Measurements from ENCODE around the gene FUT9. TPM values are rescaled to one million over a fixed set of nuclear protein-coding genes. Genes with fewer than 3 reads are reported as not detected.

Gene FUT9
- total RNA-seq, 4 donors from 2014 or later, result 0.07 TPM; not detected in 3

DNA sequence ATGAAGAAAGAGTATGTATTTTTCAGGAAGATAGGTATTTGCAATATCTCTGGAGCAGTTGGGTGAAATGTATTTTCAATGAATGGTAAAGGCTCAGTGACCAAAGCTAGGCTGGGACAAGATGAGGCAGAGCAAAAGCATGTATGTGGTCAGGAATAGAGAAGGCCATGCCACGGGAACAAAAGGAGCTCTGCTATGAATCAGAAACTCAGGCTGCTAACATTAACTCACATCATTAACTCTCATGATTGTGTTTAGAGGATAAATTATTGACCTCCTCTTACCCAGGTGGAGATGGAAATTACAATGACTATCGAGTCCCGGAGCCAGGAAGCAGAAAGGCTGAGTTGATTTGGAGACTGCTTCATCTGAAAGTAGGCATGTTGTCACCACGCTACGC, 220.2 kb downstream of the FUT9 start:
- intact Hi-C loops (cut with DNase I; ENCODE audit: low total_unique reads), result no loop called here
- DNase-seq, result no peak
- no peak overlapping the region for H3K27ac ChIP-seq
- no peaks in the 10 kb centered on the region for H3K9me3 ChIP-seq
- TF ChIP-seq, protein P1, sequence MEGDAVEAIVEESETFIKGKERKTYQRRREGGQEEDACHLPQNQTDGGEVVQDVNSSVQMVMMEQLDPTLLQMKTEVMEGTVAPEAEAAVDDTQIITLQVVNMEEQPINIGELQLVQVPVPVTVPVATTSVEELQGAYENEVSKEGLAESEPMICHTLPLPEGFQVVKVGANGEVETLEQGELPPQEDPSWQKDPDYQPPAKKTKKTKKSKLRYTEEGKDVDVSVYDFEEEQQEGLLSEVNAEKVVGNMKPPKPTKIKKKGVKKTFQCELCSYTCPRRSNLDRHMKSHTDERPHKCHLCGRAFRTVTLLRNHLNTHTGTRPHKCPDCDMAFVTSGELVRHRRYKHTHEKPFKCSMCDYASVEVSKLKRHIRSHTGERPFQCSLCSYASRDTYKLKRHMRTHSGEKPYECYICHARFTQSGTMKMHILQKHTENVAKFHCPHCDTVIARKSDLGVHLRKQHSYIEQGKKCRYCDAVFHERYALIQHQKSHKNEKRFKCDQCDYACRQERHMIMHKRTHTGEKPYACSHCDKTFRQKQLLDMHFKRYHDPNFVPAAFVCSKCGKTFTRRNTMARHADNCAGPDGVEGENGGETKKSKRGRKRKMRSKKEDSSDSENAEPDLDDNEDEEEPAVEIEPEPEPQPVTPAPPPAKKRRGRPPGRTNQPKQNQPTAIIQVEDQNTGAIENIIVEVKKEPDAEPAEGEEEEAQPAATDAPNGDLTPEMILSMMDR (IDR thresholded peaks at IDR 0.05), result no peak
- no peak for TF ChIP-seq POLR2A (IDR thresholded peaks at IDR 0.05)
- no peak overlapping the region for H3K4me3 ChIP-seq
- no peaks in the 10 kb centered on the region for H3K4me1 ChIP-seq
- no peaks in the 10 kb centered on the region for H3K36me3 ChIP-seq
- no peaks in the 10 kb centered on the region for H3K27me3 ChIP-seq

DNA sequence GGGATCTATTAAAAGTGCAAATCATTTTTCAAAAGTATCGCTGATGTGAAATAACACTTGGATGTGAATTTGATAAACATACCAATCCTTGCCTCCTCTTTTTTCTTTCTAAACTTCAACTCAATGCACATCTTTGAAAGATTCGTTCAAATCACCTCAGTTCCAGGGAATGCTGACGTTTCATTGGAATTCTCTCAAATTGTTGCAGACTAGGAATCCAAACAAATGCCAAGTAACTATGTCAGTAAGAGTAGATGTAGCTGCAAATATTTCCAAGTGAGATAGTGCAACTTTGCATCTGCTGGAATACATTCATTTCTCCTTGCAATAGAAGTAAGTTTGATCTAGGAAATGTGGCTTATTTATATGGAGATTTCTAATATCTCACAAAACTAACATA, 220.7 kb downstream of the FUT9 start:
- H3K4me3 ChIP-seq, result no peak overlapping the region

DNA sequence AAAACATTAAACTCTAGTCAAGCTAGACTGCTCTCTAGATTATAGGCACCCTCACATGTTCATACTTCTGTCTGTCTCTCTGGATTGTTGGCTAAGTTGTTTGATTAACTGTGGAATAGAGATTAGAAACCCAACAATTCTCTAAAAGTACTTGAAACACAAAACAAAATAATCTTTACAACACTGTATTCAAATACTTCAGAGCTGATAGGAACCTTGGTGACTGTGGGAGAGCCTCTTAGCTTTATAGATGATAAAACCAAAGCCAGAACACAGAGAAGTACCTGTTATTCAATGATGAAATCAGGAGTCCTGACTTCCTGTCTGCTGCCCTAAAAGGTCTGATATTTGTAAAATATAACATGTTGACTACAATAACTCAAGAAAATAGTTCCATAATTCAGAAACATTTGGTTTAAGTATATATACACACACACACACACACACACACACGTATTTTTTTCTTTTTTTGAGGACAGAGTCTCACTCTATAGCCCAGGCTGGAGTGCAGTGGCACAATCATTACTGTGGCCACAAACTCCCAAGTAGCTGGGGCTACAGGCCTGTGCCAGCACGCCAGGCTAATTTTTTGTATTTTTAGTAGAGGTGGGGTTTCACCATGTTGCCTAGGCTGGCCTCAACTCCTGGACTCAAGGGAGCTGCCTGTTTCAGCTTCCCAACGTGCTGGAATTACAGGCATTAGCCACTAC, 222.0 kb downstream of the FUT9 start:
- Histone ChIP-seq H3K4me1 (no peaks in the 10 kb centered on the region), H3K27me3 (no peaks in the 10 kb centered on the region), H3K36me3 (no peaks in the 10 kb centered on the region), H3K9me3 (no peaks in the 10 kb centered on the region), H3K4me3 (no peak overlapping the region), H3K27ac (no peak overlapping the region)
- intact Hi-C loops (cut with DNase I; ENCODE audit: low total_unique reads), result no loop called here
- TF ChIP-seq, protein P1 (IDR thresholded peaks at IDR 0.05), result no peak
- TF ChIP-seq POLR2A (IDR thresholded peaks at IDR 0.05), result no peak
- no peak for DNase-seq

More for the DNA sequence above, 220.7 kb downstream of the FUT9 start:
- H3K36me3 ChIP-seq, result no peaks in the 10 kb centered on the region
- H3K27ac ChIP-seq, result no peak overlapping the region
- intact Hi-C loops (cut with DNase I; ENCODE audit: low total_unique reads), result no loop called here
- DNase-seq, result no peak
- H3K27me3 ChIP-seq, result no peaks in the 10 kb centered on the region
- no peaks in the 10 kb centered on the region for H3K4me1 ChIP-seq
- H3K9me3 ChIP-seq, result no peaks in the 10 kb centered on the region
- TF ChIP-seq, protein P1 (IDR thresholded peaks at IDR 0.05), result no peak
- TF ChIP-seq POLR2A (IDR thresholded peaks at IDR 0.05), result no peak

DNA sequence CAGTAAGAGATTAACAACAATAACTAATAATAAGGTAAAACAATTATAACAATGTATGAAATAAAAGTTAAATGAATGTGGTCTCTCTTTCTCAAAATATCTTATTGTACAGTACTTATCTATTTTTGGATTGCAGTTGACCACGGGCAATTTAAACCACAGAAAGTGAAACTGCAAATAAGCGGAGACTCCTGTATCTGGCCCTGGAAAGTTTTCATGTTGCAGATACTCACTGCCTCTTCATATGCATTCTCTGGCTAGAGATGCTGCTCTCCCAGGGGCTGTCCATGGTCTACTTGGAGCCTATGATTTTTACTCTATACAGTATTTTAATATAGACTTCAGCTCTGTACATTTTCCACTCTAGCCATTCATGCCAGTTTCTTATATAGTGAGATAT, 230.8 kb downstream of the FUT9 start:
- Histone ChIP-seq H3K27ac (no peak overlapping the region), H3K9me3 (no peaks in the 10 kb centered on the region), H3K4me3 (no peak overlapping the region), H3K36me3 (no peaks in the 10 kb centered on the region), H3K4me1 (no peaks in the 10 kb centered on the region), H3K27me3 (no peaks in the 10 kb centered on the region)
- TF ChIP-seq, protein P1 (IDR thresholded peaks at IDR 0.05), result no peak
- no peak for TF ChIP-seq POLR2A (IDR thresholded peaks at IDR 0.05)
- intact Hi-C loops (cut with DNase I; ENCODE audit: low total_unique reads), result no loop called here
- no peak for DNase-seq

DNA sequence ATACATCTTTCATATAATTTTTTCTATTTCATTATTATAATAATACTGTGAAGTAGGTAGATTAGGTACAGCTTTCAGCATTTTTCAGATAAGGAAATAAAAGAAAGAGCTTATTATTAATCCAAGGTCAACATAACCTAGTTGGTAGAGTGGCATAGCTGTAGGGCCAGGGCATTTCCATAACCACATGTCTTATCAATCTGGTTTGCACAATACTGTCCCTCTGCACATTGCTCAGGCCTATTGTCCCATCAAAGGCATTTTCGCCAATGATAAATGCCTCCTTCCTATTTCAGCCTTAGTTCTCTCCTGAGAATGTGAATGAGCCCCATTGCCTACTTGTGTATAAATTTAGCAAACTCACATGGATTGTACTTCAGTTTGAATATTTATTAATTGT, 234.0 kb downstream of the FUT9 start:
- no peaks in the 10 kb centered on the region for H3K36me3 ChIP-seq
- no peak overlapping the region for H3K27ac ChIP-seq
- TF ChIP-seq, protein P1 (IDR thresholded peaks at IDR 0.05), result no peak
- TF ChIP-seq POLR2A (IDR thresholded peaks at IDR 0.05), result no peak
- H3K4me1 ChIP-seq, result no peaks in the 10 kb centered on the region
- H3K9me3 ChIP-seq, result no peaks in the 10 kb centered on the region
- no peak overlapping the region for H3K4me3 ChIP-seq
- DNase-seq, result no peak
- intact Hi-C loops (cut with DNase I; ENCODE audit: low total_unique reads), result no loop called here
- no peaks in the 10 kb centered on the region for H3K27me3 ChIP-seq
